ENCODE data around the gene MMP24. TPM values are rescaled to one million over a fixed set of nuclear protein-coding genes. Genes with fewer than 3 reads are reported as not detected.

The MMP24 gene
- total RNA-seq, 1 experiment from 2014 or later = 7.1 TPM

DNA sequence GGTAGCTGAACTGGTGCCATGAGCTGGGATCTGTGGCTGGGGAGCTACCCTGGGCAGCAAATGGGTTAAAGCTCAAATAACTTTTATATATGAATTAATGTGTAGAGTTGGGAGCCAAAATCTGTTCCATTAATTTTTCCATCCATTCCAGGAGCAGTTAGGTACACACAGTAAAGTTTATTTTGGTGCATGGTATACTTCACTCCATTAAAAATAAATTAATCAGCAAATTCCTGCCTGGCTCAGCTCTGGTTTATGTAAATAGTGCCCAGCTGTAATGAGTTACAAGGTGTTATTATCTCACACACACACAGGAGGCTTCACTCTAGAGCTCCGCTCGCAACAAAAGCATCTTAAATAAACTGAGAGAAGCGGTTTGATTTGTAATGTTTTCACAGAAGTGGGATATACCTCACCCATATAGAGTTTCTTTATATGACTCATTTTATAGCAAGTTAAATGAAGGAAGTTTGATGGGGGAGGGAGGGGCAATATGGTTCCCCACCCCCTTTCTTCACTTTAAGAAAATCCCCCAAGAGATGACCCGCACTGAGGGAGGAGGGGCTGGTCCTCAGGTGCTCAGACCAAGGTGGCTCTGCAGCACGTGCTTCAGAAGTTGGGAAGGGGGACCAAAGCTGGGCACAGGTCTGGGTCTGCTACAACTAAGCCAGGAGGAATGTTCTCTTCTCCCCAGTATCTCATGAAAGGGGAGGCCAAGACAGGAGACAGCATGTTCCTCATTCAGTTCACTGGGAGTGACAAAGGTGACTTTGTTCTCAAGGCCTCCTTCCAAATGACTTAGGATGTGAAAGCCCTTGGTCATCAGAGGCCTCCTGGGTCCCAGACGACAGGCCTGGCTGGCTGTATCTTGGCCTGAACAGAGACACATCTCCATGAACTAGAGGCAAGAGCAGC, 76.2 kb downstream of the MMP24 start:
- H3K9me3 ChIP-seq (ENCODE audit: control insufficient read depth, insufficient read depth, low read depth, low read length) = no peaks in the 10 kb centered on the region
- TF ChIP-seq SIN3A (IDR thresholded peaks at IDR 0.05; ENCODE audit: borderline replicate concordance, insufficient read depth, low read depth, low read length) (no peak), POLR2AphosphoS5 (IDR thresholded peaks at IDR 0.05; ENCODE audit: low read depth, low read length) (no peak), TCF7L2 (IDR thresholded peaks at IDR 0.05; ENCODE audit: low read depth, low read length) (no peak)
- TF ChIP-seq, protein P1, sequence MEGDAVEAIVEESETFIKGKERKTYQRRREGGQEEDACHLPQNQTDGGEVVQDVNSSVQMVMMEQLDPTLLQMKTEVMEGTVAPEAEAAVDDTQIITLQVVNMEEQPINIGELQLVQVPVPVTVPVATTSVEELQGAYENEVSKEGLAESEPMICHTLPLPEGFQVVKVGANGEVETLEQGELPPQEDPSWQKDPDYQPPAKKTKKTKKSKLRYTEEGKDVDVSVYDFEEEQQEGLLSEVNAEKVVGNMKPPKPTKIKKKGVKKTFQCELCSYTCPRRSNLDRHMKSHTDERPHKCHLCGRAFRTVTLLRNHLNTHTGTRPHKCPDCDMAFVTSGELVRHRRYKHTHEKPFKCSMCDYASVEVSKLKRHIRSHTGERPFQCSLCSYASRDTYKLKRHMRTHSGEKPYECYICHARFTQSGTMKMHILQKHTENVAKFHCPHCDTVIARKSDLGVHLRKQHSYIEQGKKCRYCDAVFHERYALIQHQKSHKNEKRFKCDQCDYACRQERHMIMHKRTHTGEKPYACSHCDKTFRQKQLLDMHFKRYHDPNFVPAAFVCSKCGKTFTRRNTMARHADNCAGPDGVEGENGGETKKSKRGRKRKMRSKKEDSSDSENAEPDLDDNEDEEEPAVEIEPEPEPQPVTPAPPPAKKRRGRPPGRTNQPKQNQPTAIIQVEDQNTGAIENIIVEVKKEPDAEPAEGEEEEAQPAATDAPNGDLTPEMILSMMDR (IDR thresholded peaks at IDR 0.05) = no peak
- TF ChIP-seq, protein P2, sequence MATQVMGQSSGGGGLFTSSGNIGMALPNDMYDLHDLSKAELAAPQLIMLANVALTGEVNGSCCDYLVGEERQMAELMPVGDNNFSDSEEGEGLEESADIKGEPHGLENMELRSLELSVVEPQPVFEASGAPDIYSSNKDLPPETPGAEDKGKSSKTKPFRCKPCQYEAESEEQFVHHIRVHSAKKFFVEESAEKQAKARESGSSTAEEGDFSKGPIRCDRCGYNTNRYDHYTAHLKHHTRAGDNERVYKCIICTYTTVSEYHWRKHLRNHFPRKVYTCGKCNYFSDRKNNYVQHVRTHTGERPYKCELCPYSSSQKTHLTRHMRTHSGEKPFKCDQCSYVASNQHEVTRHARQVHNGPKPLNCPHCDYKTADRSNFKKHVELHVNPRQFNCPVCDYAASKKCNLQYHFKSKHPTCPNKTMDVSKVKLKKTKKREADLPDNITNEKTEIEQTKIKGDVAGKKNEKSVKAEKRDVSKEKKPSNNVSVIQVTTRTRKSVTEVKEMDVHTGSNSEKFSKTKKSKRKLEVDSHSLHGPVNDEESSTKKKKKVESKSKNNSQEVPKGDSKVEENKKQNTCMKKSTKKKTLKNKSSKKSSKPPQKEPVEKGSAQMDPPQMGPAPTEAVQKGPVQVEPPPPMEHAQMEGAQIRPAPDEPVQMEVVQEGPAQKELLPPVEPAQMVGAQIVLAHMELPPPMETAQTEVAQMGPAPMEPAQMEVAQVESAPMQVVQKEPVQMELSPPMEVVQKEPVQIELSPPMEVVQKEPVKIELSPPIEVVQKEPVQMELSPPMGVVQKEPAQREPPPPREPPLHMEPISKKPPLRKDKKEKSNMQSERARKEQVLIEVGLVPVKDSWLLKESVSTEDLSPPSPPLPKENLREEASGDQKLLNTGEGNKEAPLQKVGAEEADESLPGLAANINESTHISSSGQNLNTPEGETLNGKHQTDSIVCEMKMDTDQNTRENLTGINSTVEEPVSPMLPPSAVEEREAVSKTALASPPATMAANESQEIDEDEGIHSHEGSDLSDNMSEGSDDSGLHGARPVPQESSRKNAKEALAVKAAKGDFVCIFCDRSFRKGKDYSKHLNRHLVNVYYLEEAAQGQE (IDR thresholded peaks at IDR 0.05; ENCODE audit: insufficient read depth in 1 of 2, low read depth in 2 of 2, low read length in 1 of 2) = no peak
- CTCF ChIA-PET = no interaction called here
- in situ Hi-C loops (cut with HindIII; ENCODE audit: low pct_unique_long_range_greater_than_20kb, low sequenced_read_pairs) = no loop called here
- H3K36me3 ChIP-seq (ENCODE audit: control insufficient read depth, insufficient read depth, low read length) = no peaks in the 10 kb centered on the region; the same call in 1 of the 2 replicates
- peak overlapping the region; percentile 97 for H3K27ac ChIP-seq (ENCODE audit: low read length)
- intact Hi-C loops (cut with micrococcal nuclease; ENCODE audit: unreplicated experiment) = loop anchor here (5.0 kb wide), 1 partner anchor 145 kb away; no protein-coding TSS in a partner anchor
- H3K4me1 ChIP-seq (ENCODE audit: control insufficient read depth, insufficient read depth, low read length) = peaks cover 62% of the 10 kb centered on the region
- BruUV-seq (replicated peaks) = no TSS peak
- no peaks in the 10 kb centered on the region for H3K27me3 ChIP-seq (ENCODE audit: control insufficient read depth, insufficient read depth, low read length)
- DNase-seq (ENCODE audit: low read depth, low spot score) = no peak
- POLR2A ChIA-PET = no interaction called here
- H3K4me3 ChIP-seq (ENCODE audit: low read depth in 2 of 2, low read length in 2 of 2) = no peak overlapping the region
- ATAC-seq = 0 out of 2 replicates have a peak, but pooled peaks have one; percentile 8

DNA sequence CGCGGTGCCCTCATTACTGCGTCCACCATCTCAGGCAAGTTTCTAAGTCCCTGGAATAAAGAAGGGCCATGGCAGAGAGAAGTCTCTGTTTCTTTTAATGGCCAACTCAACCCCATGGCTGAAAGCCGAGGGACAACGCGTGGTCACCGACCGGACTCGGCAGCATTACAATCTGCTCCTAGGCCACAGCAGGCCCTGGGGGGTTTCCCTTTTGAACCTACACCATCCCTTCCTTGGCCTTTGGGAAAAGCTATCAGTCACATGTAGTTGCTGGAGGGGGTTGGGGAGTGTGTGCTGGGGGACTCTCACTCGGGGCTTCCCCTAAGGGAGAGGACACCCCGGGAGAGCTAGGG, 76.9 kb downstream of the MMP24 start:
- TF ChIP-seq, protein P2 (IDR thresholded peaks at IDR 0.05; ENCODE audit: insufficient read depth in 1 of 2, low read depth in 2 of 2, low read length in 1 of 2) = no peak
- TF ChIP-seq, protein P1 (IDR thresholded peaks at IDR 0.05) = no peak
- TF ChIP-seq TCF7L2 (IDR thresholded peaks at IDR 0.05; ENCODE audit: low read depth, low read length) = no peak
- TF ChIP-seq SIN3A (IDR thresholded peaks at IDR 0.05; ENCODE audit: borderline replicate concordance, insufficient read depth, low read depth, low read length) = no peak
- TF ChIP-seq POLR2AphosphoS5 (IDR thresholded peaks at IDR 0.05; ENCODE audit: low read depth, low read length) = no peak
- no peak for ATAC-seq
- no peaks in the 10 kb centered on the region for H3K9me3 ChIP-seq (ENCODE audit: control insufficient read depth, insufficient read depth, low read depth, low read length)
- no peak for DNase-seq (ENCODE audit: low read depth, low spot score)
- H3K27ac ChIP-seq (ENCODE audit: low read length) = peak overlapping the region; percentile 97
- TSS peak; percentile 43 for BruUV-seq (replicated peaks)
- ChIA-PET POLR2A (interaction anchor here (0.5 to 0.8 kb wide), 3 partner anchors 18 to 135 kb away, joined by 3 to 5 read pairs (median 3); partner anchors contain the start of gene EIF6), CTCF (interaction anchor here (0.7 to 2.2 kb wide), 4 partner anchors 26 to 159 kb away, joined by 4 to 10 read pairs (median 6); no protein-coding TSS in a partner anchor)
- in situ Hi-C loops (cut with HindIII; ENCODE audit: low pct_unique_long_range_greater_than_20kb, low sequenced_read_pairs) = no loop called here
- H3K36me3 ChIP-seq (ENCODE audit: control insufficient read depth, insufficient read depth, low read length) = no peaks in the 10 kb centered on the region; the same call in 1 of the 2 replicates
- intact Hi-C loops (cut with micrococcal nuclease; ENCODE audit: unreplicated experiment) = loop anchor here (5.0 kb wide), 1 partner anchor 144 kb away; no protein-coding TSS in a partner anchor
- H3K27me3 ChIP-seq (ENCODE audit: control insufficient read depth, insufficient read depth, low read length) = no peaks in the 10 kb centered on the region
- peaks cover 69% of the 10 kb centered on the region for H3K4me1 ChIP-seq (ENCODE audit: control insufficient read depth, insufficient read depth, low read length)
- no peak overlapping the region for H3K4me3 ChIP-seq (ENCODE audit: low read depth in 2 of 2, low read length in 2 of 2)

Data from Panc1 (cell line).